NCI-H748 treated with DMSO at 0.1 percent for 48 hours (cell line): ENCODE measurements around the gene SPZ1.
"Not testable (repeated sequence)": the region's sequence is repeated elsewhere in the genome, so short reads cannot be mapped to it uniquely, and the experiment has no call there.

Source experiments
- DNase-seq: peaks from one replicate; lab custom pipeline; 2025; lab: John Stamatoyannopoulos, UW

SPZ1 gene

DNA sequence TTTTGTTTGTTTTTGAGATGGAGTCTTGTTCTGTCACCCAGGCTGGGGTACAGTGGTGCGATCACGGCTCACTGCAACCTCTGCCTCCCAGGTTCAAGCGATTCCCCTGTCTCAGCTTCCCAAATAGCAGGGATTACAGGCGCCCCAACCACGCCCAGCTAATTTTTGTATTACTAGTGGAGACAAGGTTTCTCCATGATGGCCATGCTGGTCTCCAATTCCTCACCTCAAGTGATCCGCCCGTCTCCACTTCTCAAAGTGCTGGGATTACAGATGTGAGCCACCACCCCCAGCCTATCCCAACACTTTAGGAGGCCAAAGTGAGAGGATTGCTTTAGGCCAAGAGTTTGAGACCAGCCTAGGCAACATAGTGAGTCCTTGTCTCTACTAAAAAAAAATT lies 19.3 kb downstream of the SPZ1 start:
- no peak for DNase-seq

DNA sequence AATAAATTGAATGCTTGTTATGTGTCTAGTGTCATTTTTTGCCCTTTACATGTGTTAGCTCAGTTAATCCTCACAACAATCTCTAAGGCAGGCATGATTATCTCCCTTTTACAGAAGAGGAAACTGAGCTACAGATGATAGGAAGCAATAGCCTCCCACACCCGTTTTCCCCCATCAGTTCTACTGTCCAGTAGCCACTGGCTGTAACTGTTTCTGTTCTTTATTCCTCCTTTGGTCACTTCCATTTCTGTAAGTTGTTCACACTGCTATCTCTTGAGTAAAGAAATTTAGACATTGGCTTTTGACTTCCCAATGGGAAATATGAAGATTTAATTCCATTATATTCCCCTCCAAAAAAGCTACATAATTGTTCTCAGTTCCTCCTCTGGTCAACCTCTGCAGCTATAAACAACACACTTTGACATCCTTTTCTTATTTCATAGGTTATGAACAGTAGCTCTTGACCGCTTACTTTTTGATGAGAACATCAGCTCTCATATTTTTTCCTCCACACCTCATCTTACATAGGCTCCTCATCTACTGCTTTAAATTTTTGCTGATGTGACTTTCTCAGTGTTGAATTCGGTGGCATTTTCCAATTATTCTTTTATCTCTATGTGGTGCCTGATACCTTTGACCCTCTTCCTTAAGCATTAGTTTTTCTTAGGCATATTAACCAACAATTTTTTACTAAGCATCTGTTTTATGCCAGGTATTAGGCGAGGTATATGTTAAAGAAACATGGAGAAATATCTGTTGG lies 21.4 kb downstream of the SPZ1 start:
- no peak for DNase-seq

DNA sequence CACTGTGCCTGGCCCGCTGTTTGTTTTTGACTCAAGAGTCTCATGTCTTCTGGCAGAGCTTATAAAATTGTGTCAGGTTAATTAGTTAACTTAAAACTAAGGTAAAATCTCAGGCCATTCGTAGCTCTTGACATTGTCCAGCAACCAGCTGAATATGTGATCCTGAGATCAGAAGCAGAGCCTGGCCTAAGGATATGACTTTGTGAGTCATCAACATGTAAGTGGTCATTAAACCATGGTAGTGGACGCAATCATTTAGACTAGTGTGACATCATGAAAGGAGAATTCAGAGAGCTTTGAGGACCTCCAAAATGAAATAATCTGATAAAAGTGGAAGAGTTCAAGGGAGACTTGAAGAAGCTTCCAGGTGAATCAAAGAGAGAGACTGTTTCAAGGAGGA lies 23.3 kb downstream of the SPZ1 start:
- DNase-seq, result no peak

DNA sequence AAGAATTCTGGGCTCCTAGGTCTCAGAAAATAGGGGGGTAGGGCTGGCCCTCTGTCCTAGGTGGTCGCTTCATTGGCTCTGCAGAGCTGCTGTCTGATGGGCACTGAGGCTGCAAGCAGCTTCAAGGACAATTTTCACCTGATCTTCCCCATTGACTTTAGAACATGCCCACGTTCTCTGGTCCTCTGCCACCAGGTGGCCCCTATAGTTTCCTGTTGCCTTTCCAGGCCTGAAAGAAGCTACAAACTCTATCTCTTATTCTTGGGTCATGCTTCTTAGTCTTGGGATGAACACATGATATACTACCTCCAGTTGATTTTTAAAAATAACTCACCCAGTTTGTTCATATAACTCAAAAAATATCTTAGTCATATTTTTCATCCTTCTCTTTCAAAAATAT lies 26.3 kb downstream of the SPZ1 start:
- DNase-seq, result peak; percentile 25

DNA sequence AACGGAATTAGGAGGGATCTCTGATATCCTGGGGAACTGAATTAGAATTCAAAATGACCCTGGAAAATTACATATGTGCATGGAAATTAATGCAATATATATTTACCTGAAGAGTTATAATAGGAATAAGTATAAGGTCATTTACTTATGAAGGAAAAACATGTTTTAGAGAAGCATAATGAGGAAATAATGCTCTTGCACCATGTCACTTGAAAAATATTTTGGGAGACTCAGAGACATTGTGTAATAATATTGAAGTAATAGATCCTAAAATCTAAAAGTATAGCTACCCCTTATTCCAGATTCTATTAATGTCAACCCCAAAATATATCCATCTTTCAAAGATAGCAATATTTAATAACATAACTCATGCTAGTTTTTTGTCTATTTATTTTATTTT lies 28.4 kb downstream of the SPZ1 start:
- DNase-seq, result no peak

GRCh38 chr5:80351019-80351418 lies 31.2 kb downstream of the SPZ1 start:
- DNase-seq, result not testable (repeated sequence)

DNA sequence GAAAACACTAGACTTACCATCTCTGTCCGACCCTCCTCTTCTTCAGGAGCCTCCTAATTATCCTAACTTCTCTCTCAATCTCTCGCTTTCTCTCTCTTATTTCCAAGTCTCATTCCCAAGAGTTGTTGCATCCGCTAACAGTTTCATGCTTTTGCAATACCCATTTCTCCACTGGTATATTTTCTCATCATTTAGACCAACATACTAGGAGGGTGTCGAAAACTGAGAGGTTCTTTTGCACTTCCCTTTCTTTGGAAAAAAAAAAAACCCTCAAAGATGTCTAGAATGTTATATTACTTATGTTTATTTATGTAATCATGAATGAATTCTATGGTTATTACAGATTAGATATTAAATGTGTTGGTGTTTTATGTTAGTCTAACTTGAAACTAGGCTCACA lies 35.9 kb downstream of the SPZ1 start:
- DNase-seq, result no peak

- DNase-seq, result no peak
These were observed 37.9 kb downstream of the SPZ1 start for GRCh38 chr5:80357671-80358070.

GRCh38 chr5:80360914-80361444 lies 41.2 kb downstream of the SPZ1 start:
- DNase-seq, result no peak

GRCh38 chr5:80364892-80365291 lies 45.1 kb downstream of the SPZ1 start:
- no peak for DNase-seq

GRCh38 chr5:80368661-80369480 lies 49.1 kb downstream of the SPZ1 start:
- DNase-seq, result peak; percentile 84

GRCh38 chr5:80369521-80369920 lies 49.7 kb downstream of the SPZ1 start:
- DNase-seq, result peak; percentile 84

DNA sequence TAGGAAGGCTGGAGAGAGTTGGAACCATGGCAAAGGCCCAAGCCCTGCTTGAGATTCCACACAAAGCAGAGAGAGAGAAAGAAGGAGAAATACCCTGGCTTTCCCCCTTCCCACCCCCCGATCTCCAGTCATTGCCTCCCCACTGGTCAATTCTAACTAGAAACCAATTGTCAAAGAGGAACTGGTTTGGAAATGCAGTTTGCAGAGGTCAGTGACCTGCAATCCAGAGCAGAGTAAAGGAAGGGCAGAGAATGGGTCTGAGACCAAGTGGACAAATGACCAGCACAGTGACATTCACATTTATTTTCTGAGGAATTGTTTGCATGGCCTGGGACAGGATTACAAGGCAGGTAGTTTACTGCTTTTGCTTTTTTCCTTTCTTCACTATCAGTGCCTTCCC lies 50.6 kb downstream of the SPZ1 start:
- no peak for DNase-seq
